ENCODE results near the gene FAM83D.
"Not testable (repeated sequence)": the region's sequence is repeated elsewhere in the genome, so short reads cannot be mapped to it uniquely, and the experiment has no call there.

- not testable (repeated sequence) for TF ChIP-seq CTCF (conservative IDR thresholded peaks at IDR 0.05 in 1 of 2, IDR thresholded peaks at IDR 0.05 in 1 of 2; ENCODE audit: extremely low read depth in 1 of 2, insufficient read depth in 1 of 2, low read depth in 1 of 2, low read length in 2 of 2); EZH2 (IDR thresholded peaks at IDR 0.05; ENCODE audit: borderline replicate concordance, low read length)
Observed at GRCh38 chr20:38960187-38960687, 34.0 kb downstream of the FAM83D start.

Measured in mammary epithelial cell (primary cell).